ENCODE measurements around the gene RNU1-3.
A peak's percentile ranks its signal among the peaks of the same experiment; 100 is the strongest.
"Not testable (repeated sequence)": the region's sequence is repeated elsewhere in the genome, so short reads cannot be mapped to it uniquely, and the experiment has no call there.

Gene RNU1-3

GRCh38 chr1:16693449-16694307 lies 26.9 kb upstream of the RNU1-3 start:
- not testable (repeated sequence) for FAIRE-seq

GRCh38 chr1:16692717-16693448 lies 26.1 kb upstream of the RNU1-3 start:
- FAIRE-seq = not testable (repeated sequence)

- FAIRE-seq = not testable (repeated sequence)
Measured at GRCh38 chr1:16692283-16692682, 25.5 kb upstream of the RNU1-3 start.

DNA sequence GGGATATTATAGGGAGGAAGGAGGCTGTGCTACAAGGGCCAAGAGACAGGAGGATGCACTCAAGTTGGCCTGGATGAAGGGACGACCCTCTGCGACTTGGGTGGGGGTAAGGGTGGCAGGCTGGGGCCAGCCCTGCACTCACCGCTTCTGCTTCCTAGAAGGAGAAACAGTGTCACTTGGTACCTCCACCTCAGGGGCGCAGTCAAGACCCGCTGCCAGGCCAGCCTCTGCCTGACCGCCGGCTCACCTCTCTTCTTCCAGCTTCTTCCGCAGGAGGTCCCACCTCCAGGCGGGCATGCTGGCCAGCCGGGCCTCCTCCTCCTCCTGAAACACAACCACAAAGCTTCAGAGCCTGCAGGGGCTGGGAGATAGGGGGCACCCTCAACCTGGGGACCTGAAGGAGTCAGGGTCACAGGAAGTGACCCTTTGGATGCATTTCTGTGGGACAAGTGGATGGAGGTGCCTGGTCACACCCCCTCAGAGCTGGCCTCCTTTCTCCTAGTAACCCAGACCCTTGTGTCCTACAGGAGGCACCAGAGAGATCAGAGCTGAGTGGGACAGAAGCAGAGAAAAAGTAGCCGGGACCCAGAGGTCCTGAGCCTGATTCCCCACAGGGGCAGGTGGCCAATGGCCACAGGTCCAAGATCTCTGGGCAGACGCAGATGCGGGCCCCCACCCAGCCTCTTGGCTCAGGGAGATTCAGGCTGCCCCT lies 24.4 kb upstream of the RNU1-3 start:
- not testable (repeated sequence) for FAIRE-seq

DNA sequence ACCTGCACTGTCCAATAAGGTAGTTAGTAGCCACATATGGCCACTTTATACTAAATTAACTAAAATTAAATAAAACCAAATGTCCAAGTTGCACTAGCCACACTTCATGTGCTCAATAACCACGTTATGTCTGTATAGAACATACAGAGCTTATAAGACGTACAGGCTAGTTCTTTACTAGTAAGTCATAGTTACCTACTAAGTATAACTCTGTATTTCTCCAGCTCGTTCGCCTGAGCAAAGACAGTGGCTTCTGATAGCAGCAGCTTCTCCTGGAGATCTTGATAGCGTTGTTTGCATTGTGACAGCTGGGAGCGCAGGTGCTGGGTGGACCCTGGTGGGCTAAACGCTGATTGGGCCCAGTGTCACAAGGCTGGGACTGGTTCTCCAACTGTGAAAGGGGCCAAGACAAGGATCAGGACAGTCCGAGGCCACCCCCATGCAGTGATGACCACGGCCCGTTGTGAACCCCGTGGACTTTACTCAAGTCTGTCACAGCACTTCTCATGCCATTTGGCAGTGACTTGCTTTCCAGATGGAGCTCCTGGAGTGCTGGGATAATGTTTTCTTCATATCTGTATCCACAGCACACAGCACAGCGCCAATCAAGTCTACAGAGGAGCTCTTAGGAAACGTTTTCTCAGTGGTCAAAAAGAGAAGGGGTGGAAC lies 20.5 kb upstream of the RNU1-3 start:
- FAIRE-seq = not testable (repeated sequence)

- FAIRE-seq = not testable (repeated sequence)
Measured at GRCh38 chr1:16685445-16686371, 19.0 kb upstream of the RNU1-3 start.

GRCh38 chr1:16684738-16685337 lies 18.1 kb upstream of the RNU1-3 start:
- peak; percentile 88 for FAIRE-seq

- not testable (repeated sequence) for FAIRE-seq
Measured at GRCh38 chr1:16684152-16684551, 17.4 kb upstream of the RNU1-3 start.

DNA sequence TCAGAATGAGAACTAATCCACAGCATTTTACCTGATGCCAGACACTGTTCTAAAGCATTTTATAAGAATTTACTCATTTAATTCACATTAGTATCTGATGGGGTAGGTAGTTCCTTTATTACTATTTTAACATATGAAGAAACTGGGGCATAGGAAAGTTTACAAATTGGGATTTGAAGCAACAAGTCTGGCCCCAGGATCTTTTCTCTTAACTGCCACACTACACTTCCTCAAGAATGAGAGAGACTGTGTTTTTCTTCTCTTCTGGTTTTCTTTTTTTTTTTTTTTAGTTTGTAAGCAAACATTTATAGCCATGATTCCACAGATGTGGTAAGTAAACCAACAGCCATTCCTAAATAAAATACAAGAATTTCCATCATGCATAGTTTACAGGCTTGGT lies 16.1 kb upstream of the RNU1-3 start:
- FAIRE-seq = not testable (repeated sequence)

DNA sequence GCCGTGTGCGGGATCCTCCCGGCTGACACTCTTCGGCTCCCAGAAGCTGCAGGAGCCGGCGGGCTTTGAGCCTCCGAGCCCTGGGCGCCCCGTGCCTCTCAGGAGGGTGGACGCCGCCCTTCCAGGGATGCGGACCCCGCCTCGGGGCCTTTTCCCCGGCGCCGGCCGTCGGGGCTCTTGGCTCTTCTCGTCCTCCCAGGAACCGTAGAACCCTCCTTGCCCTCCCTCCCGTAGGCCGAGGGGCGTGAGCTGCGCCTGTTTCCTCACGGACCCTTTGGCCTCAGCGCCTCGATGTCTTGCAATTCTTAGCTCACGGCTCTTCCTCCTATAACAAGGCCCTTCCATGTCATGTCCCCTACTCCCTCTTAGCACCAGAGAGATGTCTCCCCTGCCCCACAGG lies 13.6 kb upstream of the RNU1-3 start:
- FAIRE-seq = not testable (repeated sequence)

- no peak for FAIRE-seq
Measured at GRCh38 chr1:16677552-16678431, 11.0 kb upstream of the RNU1-3 start.

- FAIRE-seq = not testable (repeated sequence)
Measured at GRCh38 chr1:16676661-16677523, 10.1 kb upstream of the RNU1-3 start.

- peak; percentile 65 for FAIRE-seq
Measured at GRCh38 chr1:16675118-16675510, 8.4 kb upstream of the RNU1-3 start.

- not testable (repeated sequence) for FAIRE-seq
Measured at GRCh38 chr1:16673976-16674375, 7.2 kb upstream of the RNU1-3 start.

DNA sequence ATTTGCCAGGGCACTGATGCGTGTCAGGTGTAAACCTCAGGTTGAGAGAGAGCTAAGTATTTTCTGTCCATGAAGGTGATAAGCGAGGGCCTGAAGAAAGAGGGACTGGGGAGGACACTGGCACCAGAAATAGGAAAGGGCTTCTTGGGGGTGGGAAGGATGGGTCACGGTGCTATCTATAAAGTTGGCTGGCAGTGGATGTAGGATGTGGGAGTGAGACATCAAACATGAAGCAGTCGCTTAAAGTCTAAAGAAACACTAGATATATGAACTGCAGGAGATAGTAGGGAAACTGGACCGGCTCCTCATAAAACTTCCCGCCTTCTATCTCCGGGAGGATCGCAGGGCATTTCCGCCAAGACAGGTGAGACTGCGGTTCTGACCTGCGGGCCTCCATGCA lies 912 bp downstream of the RNU1-3 start:
- not testable (repeated sequence) for FAIRE-seq

GRCh38 chr1:16658234-16658633 lies 8.5 kb downstream of the RNU1-3 start:
- FAIRE-seq = not testable (repeated sequence)

- not testable (repeated sequence) for FAIRE-seq
Measured at GRCh38 chr1:16656981-16657683, 9.6 kb downstream of the RNU1-3 start.

GRCh38 chr1:16656574-16656973 lies 10.2 kb downstream of the RNU1-3 start:
- not testable (repeated sequence) for FAIRE-seq

Measured in colon (tissue), 2 donors.